LNCaP clone FGC (cell line): ENCODE measurements around the gene ROBO1.

Experiments
- DNase-seq: peaks from one replicate; pipeline ENCODE4 v3.0.0-alpha.2; 2011; ENCODE audit warnings: low read depth
- H3K4me3 ChIP-seq: 2 replicates; pipeline ENCODE4 v1.5.1; 2011; ENCODE audit warnings: mild to moderate bottlenecking, low read depth, low read length, control low read depth
- CTCF ChIP-seq: IDR thresholded peaks from 2 replicates; pipeline ENCODE4 v1.5.1; 2012; ENCODE audit warnings: mild to moderate bottlenecking; ENCODE audit not compliant: control insufficient read depth, insufficient read depth; ENCODE audit errors: extremely low read depth

ROBO1 gene

GRCh38 chr3:78809966-78810365 is 957.8 kb downstream of the ROBO1 start:
- no peak overlapping the region for H3K4me3 ChIP-seq
- no peak for TF ChIP-seq CTCF

GRCh38 chr3:78804251-78805037 is 963.4 kb downstream of the ROBO1 start:
- H3K4me3 ChIP-seq: no peak overlapping the region
- DNase-seq: peak; percentile 78
- TF ChIP-seq CTCF: no peak

More at GRCh38 chr3:78809966-78810365, 957.8 kb downstream of the ROBO1 start:
- DNase-seq: no peak

GRCh38 chr3:78802562-78802930 is 965.3 kb downstream of the ROBO1 start:
- no peak for TF ChIP-seq CTCF
- no peak for DNase-seq
- no peak overlapping the region for H3K4me3 ChIP-seq

GRCh38 chr3:78801926-78802561 is 965.8 kb downstream of the ROBO1 start:
- DNase-seq: no peak
- no peak for TF ChIP-seq CTCF
- H3K4me3 ChIP-seq: no peak overlapping the region

GRCh38 chr3:78799681-78800080 is 968.1 kb downstream of the ROBO1 start:
- no peak overlapping the region for H3K4me3 ChIP-seq
- no peak for DNase-seq
- no peak for TF ChIP-seq CTCF

- peak; percentile 76 for DNase-seq
- no peak overlapping the region for H3K4me3 ChIP-seq
- TF ChIP-seq CTCF: no peak
These were observed 969.4 kb downstream of the ROBO1 start for GRCh38 chr3:78798266-78798832.
